Colonic mucosa (tissue), 4 donors: ENCODE measurements around the gene OLFML2A. TPM values are rescaled to one million over a fixed set of nuclear protein-coding genes. Genes with fewer than 3 reads are reported as not detected.

Experiments used
- DNase-seq: peaks from one replicate; pipeline ENCODE4 v3.0.0-alpha.2; 2020
- H3K27ac ChIP-seq: fragments of 200-600 bp; one replicate; pipeline ENCODE4 v1.8.0; 2021
- H3K27me3 ChIP-seq: fragments of 200-600 bp; one replicate; pipeline ENCODE4 v1.8.0; 2021
- H3K36me3 ChIP-seq: fragments of 200-600 bp; one replicate; pipeline ENCODE4 v1.8.0; 2021
- H3K4me1 ChIP-seq: fragments of 200-600 bp; one replicate; pipeline ENCODE4 v1.8.0; 2021; ENCODE audit warnings: mild to moderate bottlenecking
- H3K4me3 ChIP-seq: fragments of 200-600 bp; one replicate; pipeline ENCODE4 v1.8.0; 2021
- H3K9ac ChIP-seq, 2 donors: one replicate each; pipeline ENCODE4 v1.7.0; 2013; ENCODE audit warnings: control low read depth in 2 of 2, low read depth in 2 of 2, low read length in 2 of 2
- H3K9me3 ChIP-seq: fragments of 200-600 bp; one replicate; pipeline ENCODE4 v1.8.0; 2021
- intact Hi-C: fragments of 100-400 bp; cut with DNase I; formaldehyde crosslinking; loops from one replicate; pipeline ENCODE4 v1.14.1; 2022
- total RNA-seq, 2 donors: library from RNA; stranded (reverse); fragmentation: NEBNext Ultra II Directional in 1 of 2; extraction: Animal tissue kit (Norgen Biotek cat#: 25700) in 1 of 2; gene quantifications; one replicate each; pipeline ENCODE4 v1.2.1, GENCODE V29; 2021
- TF ChIP-seq, protein P1 (sequence below): fragments of 200-600 bp; IDR thresholded peaks from one replicate; pipeline ENCODE4 v1.8.0; 2022; ENCODE audit warnings: antibody characterized with exemption, mild to moderate bottlenecking
- donor health status: healthy.
- donor health status: DM: no; HTN: no; CAD: no.
- donor health status: DM: no; HTN: no; CAD: no.

Gene OLFML2A
- total RNA-seq, 2 donors from 2014 or later: 2.9 to 12.1 TPM

DNA sequence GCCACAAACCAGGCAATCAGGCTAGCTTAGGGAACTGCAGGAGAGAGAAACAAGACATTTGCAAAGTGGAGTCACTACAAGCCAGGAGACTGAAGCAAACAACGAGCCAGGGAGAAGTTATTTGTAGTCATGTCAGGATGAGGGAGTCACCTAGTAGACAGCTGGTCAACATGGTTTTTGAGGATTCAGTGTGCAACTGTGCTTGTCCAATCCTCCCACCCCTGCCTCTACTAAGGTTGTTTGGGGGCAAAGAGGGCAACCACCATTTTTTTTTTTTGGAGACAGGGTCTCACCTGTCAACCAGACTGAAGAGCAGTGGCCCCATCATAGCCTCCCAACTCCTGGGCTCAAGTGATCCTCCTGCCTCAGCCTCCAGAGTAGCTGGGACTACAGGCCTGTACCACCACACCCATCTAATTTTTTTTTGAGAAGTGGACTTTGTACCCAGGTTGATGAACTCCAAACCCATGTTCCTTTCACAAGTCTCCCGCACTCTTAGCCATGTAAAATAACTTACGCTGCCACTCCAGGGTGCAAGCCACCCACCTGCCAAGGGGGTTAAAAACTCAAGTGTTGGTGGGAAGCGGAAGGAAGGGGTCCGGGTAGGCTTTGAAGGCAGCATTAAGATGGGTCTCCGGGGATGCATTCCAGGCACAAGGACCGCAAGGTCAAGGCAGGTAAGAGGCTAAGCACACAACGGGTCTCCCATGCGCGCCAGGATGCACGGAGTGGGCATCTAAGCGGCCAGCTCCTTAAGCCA, 83.8 kb downstream of the OLFML2A start:
- TF ChIP-seq, protein P1, sequence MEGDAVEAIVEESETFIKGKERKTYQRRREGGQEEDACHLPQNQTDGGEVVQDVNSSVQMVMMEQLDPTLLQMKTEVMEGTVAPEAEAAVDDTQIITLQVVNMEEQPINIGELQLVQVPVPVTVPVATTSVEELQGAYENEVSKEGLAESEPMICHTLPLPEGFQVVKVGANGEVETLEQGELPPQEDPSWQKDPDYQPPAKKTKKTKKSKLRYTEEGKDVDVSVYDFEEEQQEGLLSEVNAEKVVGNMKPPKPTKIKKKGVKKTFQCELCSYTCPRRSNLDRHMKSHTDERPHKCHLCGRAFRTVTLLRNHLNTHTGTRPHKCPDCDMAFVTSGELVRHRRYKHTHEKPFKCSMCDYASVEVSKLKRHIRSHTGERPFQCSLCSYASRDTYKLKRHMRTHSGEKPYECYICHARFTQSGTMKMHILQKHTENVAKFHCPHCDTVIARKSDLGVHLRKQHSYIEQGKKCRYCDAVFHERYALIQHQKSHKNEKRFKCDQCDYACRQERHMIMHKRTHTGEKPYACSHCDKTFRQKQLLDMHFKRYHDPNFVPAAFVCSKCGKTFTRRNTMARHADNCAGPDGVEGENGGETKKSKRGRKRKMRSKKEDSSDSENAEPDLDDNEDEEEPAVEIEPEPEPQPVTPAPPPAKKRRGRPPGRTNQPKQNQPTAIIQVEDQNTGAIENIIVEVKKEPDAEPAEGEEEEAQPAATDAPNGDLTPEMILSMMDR: no peak
- Histone ChIP-seq H3K27me3 (no peaks in the 10 kb centered on the region), H3K4me3 (peak overlapping the region; percentile 77), H3K9ac (peak overlapping the region; percentile 80 to 87), H3K27ac (peak overlapping the region; percentile 81), H3K4me1 (peaks cover 18% of the 10 kb centered on the region), H3K9me3 (no peaks in the 10 kb centered on the region), H3K36me3 (peaks cover 20% of the 10 kb centered on the region)
- DNase-seq: no peak
- intact Hi-C loops: loop anchor here (2.0 kb wide), 1 partner anchor 282 kb away; the partner anchor contains the start of gene SCAI

DNA sequence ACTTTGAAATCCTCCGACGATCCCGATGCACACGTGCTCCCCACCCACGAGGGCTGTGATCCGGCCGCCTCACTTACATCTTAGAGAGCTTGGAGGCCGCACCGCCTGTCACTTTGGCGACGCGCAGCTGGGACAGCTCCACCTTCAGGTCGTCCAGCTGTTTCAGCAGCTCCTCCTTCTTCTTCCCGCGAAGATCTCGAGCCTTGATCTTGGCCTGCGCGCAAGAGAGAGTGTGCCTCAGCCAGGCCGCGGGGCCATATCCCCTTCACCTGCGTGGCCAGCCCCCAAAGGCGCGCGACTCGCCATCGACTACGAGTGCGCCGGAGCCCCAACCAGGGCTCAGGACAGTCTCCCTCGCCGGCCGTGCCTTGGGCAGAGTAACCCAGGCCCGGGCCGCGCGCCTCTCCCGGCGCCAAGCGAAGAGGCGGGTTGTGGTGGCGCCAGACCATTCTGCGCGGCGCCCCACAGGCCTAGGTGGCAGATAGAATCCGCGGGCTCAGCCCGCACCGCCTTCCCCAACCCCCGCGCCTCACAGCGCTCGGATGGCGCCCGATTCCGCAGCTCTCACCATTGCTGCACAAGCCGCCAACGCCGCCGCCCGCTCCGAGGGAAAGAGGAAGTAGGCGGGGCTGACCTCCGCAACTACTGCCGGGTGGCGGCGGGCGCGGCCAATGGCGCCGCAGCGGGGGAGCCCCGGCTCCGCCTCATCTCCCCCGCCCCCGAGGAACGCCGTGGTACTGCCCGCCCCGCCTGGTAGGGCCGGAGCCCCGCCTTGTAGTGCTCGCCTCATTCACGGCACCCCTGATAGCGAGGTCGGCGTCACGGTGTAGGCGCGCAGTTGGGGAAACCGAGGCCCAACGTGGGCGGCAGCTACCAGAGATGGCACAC, 84.7 kb downstream of the OLFML2A start, which contains the start of the genes ARPC5L and RPL35:
Gene ARPC5L, plus strand, starts transcription at position 789 of the 888 bp plus-strand sequence. CDS start 7,161 bp downstream, outside the sequence.
Gene RPL35, minus strand, starts transcription at position 616 of the 888 bp plus-strand sequence. Its CDS starts 45 bp downstream, at position 571.
- Histone ChIP-seq H3K4me3 (peak within 1 kb of the TSS; percentile 77), H3K36me3 (peaks cover 20% of the 10 kb centered on the region), H3K27ac (peak within 1 kb of the TSS; percentile 81), H3K27me3 (no peaks in the 10 kb centered on the region), H3K9me3 (no peaks in the 10 kb centered on the region), H3K4me1 (peaks cover 18% of the 10 kb centered on the region), H3K9ac (peak within 1 kb of the TSS; percentile 80 to 87)
- intact Hi-C loops: loop anchor here (2.0 kb wide), 1 partner anchor 281 kb away; the partner anchor contains the start of gene SCAI
- TF ChIP-seq, protein P1: peak; percentile 20
- peak; percentile 96 for DNase-seq

DNA sequence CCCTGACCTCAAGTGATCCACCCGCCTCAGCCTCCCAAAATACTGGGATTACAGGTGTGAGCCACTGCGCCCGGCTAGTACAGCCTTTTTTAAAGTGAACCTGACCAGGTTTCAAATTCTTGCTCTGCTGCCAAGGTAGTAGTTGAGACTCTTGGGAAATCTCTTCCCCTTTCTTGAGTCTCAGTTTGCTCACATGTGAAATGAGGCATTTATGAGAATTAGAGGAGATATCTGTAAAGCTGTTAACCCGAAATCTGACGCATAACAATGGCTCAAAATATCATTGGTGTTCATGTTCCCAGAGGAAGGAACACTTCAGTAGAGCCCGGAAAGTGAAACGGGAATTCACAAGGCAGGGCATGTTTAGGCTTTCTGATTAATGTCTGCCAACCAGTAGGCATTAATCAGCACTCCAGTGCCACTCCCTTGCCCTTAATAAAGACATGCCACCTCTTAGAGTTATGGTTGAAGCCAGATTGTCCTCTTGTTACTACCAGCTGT, 86.5 kb downstream of the OLFML2A start:
- H3K27me3 ChIP-seq: no peaks in the 10 kb centered on the region
- H3K27ac ChIP-seq: no peak overlapping the region
- H3K4me1 ChIP-seq: peaks cover 22% of the 10 kb centered on the region
- TF ChIP-seq, protein P1: no peak
- DNase-seq: no peak
- H3K4me3 ChIP-seq: no peak overlapping the region
- no peaks in the 10 kb centered on the region for H3K9me3 ChIP-seq
- peaks cover 8% of the 10 kb centered on the region for H3K36me3 ChIP-seq
- intact Hi-C loops: no loop called here
- H3K9ac ChIP-seq: no peak overlapping the region

Other genes with a start within 250 kb of the OLFML2A start
- gene NR6A1, start 5.8 kb upstream of the OLFML2A start, total RNA-seq: 1 to 10 TPM; 4.8 to 4.9 TPM
- gene WDR38, start 76.3 kb downstream of the OLFML2A start, total RNA-seq: not detected
- 1,000 to 10,000 TPM in 1 of 2 donors, 100 to 1,000 TPM in 1; 890 to 1,374 TPM for gene RPL35, start 84.8 kb downstream of the OLFML2A start, total RNA-seq
- 10 to 100 TPM; 50.0 to 61.5 TPM for gene ARPC5L, start 85.0 kb downstream of the OLFML2A start, total RNA-seq
- 10 to 100 TPM; 19.1 to 23.2 TPM for gene GOLGA1, start 163.9 kb downstream of the OLFML2A start, total RNA-seq